HG02623 (cell line): ENCODE data around the gene ADGRD1.

Experiments used
- ATAC-seq: cut with Tn5 transposase; IDR thresholded peaks from one replicate; pipeline ENCODE4 v1.9.1; 2021; ENCODE audit warnings: moderate library complexity; ENCODE audit not compliant: unreplicated experiment

Gene ADGRD1

GRCh38 chr12:131130311-131130911, 176.7 kb downstream of the ADGRD1 start:
- ATAC-seq = no peak

- ATAC-seq = no peak
These were observed 177.5 kb downstream of the ADGRD1 start for GRCh38 chr12:131131077-131131807.

- no peak for ATAC-seq
These were observed 178.1 kb downstream of the ADGRD1 start for GRCh38 chr12:131131808-131132117.

- ATAC-seq = no peak
These were observed 178.6 kb downstream of the ADGRD1 start for GRCh38 chr12:131132118-131132892.

- ATAC-seq = no peak
These were observed 179.6 kb downstream of the ADGRD1 start for GRCh38 chr12:131133015-131133905.

GRCh38 chr12:131133994-131134393, 180.3 kb downstream of the ADGRD1 start:
- no peak for ATAC-seq

GRCh38 chr12:131134523-131135310, 181.0 kb downstream of the ADGRD1 start:
- no peak for ATAC-seq

GRCh38 chr12:131135311-131135785, 181.6 kb downstream of the ADGRD1 start:
- no peak for ATAC-seq

GRCh38 chr12:131135786-131136538, 182.3 kb downstream of the ADGRD1 start:
- ATAC-seq = no peak

- ATAC-seq = no peak
These were observed 182.8 kb downstream of the ADGRD1 start for GRCh38 chr12:131136539-131136872.

- ATAC-seq = no peak
These were observed 183.5 kb downstream of the ADGRD1 start for GRCh38 chr12:131137009-131137835.

GRCh38 chr12:131137836-131138637, 184.3 kb downstream of the ADGRD1 start:
- no peak for ATAC-seq

GRCh38 chr12:131138638-131139362, 185.1 kb downstream of the ADGRD1 start:
- ATAC-seq = no peak

GRCh38 chr12:131139363-131140068, 185.8 kb downstream of the ADGRD1 start:
- ATAC-seq = no peak

GRCh38 chr12:131140069-131140435, 186.3 kb downstream of the ADGRD1 start:
- no peak for ATAC-seq

- no peak for ATAC-seq
These were observed 187.0 kb downstream of the ADGRD1 start for GRCh38 chr12:131140697-131141096.

- no peak for ATAC-seq
These were observed 187.8 kb downstream of the ADGRD1 start for GRCh38 chr12:131141514-131141913.
